HEK293 (cell line): ENCODE results near the gene RNF182.
A peak's percentile ranks its signal among the peaks of the same experiment; 100 is the strongest.

Experiments
- GLIS2 ChIP-seq: fragments of 450-650 bp; formaldehyde crosslinking; IDR thresholded peaks from 2 replicates; pipeline ENCODE4 v1.5.1; 2016; ENCODE audit warnings: missing biosample characterization, missing genetic modification characterization
- KLF16 ChIP-seq: fragments of 450-650 bp; formaldehyde crosslinking; IDR thresholded peaks from 2 replicates; pipeline ENCODE4 v1.5.1; 2017; ENCODE audit warnings: missing biosample characterization, missing genetic modification characterization
- MZF1 ChIP-seq: fragments of 450-650 bp; formaldehyde crosslinking; IDR thresholded peaks from 2 replicates; pipeline ENCODE4 v1.5.1; 2017; ENCODE audit warnings: missing biosample characterization, missing genetic modification characterization, borderline replicate concordance
- OSR2 ChIP-seq: fragments of 450-650 bp; formaldehyde crosslinking; IDR thresholded peaks from 2 replicates; pipeline ENCODE4 v1.5.1; 2016; ENCODE audit warnings: missing biosample characterization, missing genetic modification characterization
- PRDM10 ChIP-seq: fragments of 450-650 bp; formaldehyde crosslinking; IDR thresholded peaks from 2 replicates; pipeline ENCODE4 v1.5.1; 2016; ENCODE audit warnings: missing biosample characterization, missing genetic modification characterization
- RBAK ChIP-seq: fragments of 450-650 bp; formaldehyde crosslinking; IDR thresholded peaks from 2 replicates; pipeline ENCODE4 v1.5.1; 2016; ENCODE audit warnings: missing biosample characterization, missing genetic modification characterization
- SCRT1 ChIP-seq: fragments of 450-650 bp; formaldehyde crosslinking; IDR thresholded peaks from 2 replicates; pipeline ENCODE4 v1.5.1; 2016; ENCODE audit warnings: missing biosample characterization, missing genetic modification characterization, borderline replicate concordance
- WT1 ChIP-seq: fragments of 450-650 bp; formaldehyde crosslinking; IDR thresholded peaks from 2 replicates; pipeline ENCODE4 v1.5.1; 2016; ENCODE audit warnings: missing biosample characterization, missing genetic modification characterization
- ZBTB1 ChIP-seq: fragments of 450-650 bp; formaldehyde crosslinking; IDR thresholded peaks from 2 replicates; pipeline ENCODE4 v1.5.1; 2016; ENCODE audit warnings: missing biosample characterization, missing genetic modification characterization
- ZBTB8A ChIP-seq: fragments of 450-650 bp; formaldehyde crosslinking; IDR thresholded peaks from 2 replicates; pipeline ENCODE4 v1.5.1; 2016; ENCODE audit warnings: missing biosample characterization, missing genetic modification characterization
- ZEB2 ChIP-seq: fragments of 450-650 bp; formaldehyde crosslinking; IDR thresholded peaks from 2 replicates; pipeline ENCODE4 v1.5.1; 2016; ENCODE audit warnings: missing biosample characterization, missing genetic modification characterization
- ZFP3 ChIP-seq: fragments of 450-650 bp; formaldehyde crosslinking; IDR thresholded peaks from 2 replicates; pipeline ENCODE4 v1.5.1; 2016; ENCODE audit warnings: low read depth, missing biosample characterization, missing genetic modification characterization
- ZFP69B ChIP-seq: fragments of 450-650 bp; formaldehyde crosslinking; IDR thresholded peaks from 2 replicates; pipeline ENCODE4 v1.5.1; 2016; ENCODE audit warnings: missing biosample characterization, missing genetic modification characterization
- ZNF121 ChIP-seq: fragments of 450-650 bp; formaldehyde crosslinking; IDR thresholded peaks from 2 replicates; pipeline ENCODE4 v1.5.1; 2016; ENCODE audit warnings: missing biosample characterization, missing genetic modification characterization
- ZNF148 ChIP-seq: fragments of 450-650 bp; formaldehyde crosslinking; IDR thresholded peaks from 2 replicates; pipeline ENCODE4 v1.5.0; 2017; ENCODE audit warnings: missing biosample characterization, missing genetic modification characterization, borderline replicate concordance
- ZNF280C ChIP-seq: fragments of 450-650 bp; formaldehyde crosslinking; IDR thresholded peaks from 2 replicates; pipeline ENCODE4 v1.5.1; 2016; ENCODE audit warnings: missing biosample characterization, missing genetic modification characterization
- ZNF341 ChIP-seq: fragments of 450-650 bp; formaldehyde crosslinking; IDR thresholded peaks from 2 replicates; pipeline ENCODE4; 2016; ENCODE audit warnings: low read depth, missing biosample characterization, missing genetic modification characterization
- ZNF394 ChIP-seq: fragments of 450-650 bp; formaldehyde crosslinking; IDR thresholded peaks from 2 replicates; pipeline ENCODE4 v1.5.1; 2016; ENCODE audit warnings: missing biosample characterization, missing genetic modification characterization, mild to moderate bottlenecking, moderate library complexity, borderline replicate concordance
- ZNF610 ChIP-seq: fragments of 450-650 bp; formaldehyde crosslinking; IDR thresholded peaks from 2 replicates; pipeline ENCODE4 v1.5.1; 2016; ENCODE audit warnings: missing biosample characterization, missing genetic modification characterization, borderline replicate concordance
- ZNF626 ChIP-seq: fragments of 450-650 bp; sonication (Bioruptor Pico); formaldehyde crosslinking; IDR thresholded peaks from 2 replicates; pipeline ENCODE4 v1.5.1; 2018; ENCODE audit warnings: missing biosample characterization, missing genetic modification characterization, inconsistent platforms
- ZNF776 ChIP-seq: fragments of 450-650 bp; formaldehyde crosslinking; IDR thresholded peaks from 2 replicates; pipeline ENCODE4 v1.5.0; 2017; ENCODE audit warnings: missing biosample characterization, missing genetic modification characterization, borderline replicate concordance
- ZSCAN16 ChIP-seq: fragments of 450-650 bp; formaldehyde crosslinking; IDR thresholded peaks from 2 replicates; pipeline ENCODE4 v1.5.1; 2016; ENCODE audit warnings: missing biosample characterization, missing genetic modification characterization
- TF ChIP-seq, protein P1 (sequence below): fragments of 450-650 bp; IDR thresholded peaks from 2 replicates; pipeline ENCODE4 v1.5.1; 2018; ENCODE audit warnings: missing biosample characterization, missing genetic modification characterization
- TF ChIP-seq, protein P2 (sequence below): fragments of 450-650 bp; formaldehyde crosslinking; IDR thresholded peaks from 2 replicates; pipeline ENCODE4 v1.5.1; 2017; ENCODE audit warnings: missing biosample characterization, missing genetic modification characterization
- TF ChIP-seq, protein P3 (sequence below): IDR thresholded peaks from 2 replicates; pipeline ENCODE4 v1.6.1; 2011; ENCODE audit warnings: mild to moderate bottlenecking, low read depth, low read length, borderline replicate concordance

The RNF182 gene

DNA sequence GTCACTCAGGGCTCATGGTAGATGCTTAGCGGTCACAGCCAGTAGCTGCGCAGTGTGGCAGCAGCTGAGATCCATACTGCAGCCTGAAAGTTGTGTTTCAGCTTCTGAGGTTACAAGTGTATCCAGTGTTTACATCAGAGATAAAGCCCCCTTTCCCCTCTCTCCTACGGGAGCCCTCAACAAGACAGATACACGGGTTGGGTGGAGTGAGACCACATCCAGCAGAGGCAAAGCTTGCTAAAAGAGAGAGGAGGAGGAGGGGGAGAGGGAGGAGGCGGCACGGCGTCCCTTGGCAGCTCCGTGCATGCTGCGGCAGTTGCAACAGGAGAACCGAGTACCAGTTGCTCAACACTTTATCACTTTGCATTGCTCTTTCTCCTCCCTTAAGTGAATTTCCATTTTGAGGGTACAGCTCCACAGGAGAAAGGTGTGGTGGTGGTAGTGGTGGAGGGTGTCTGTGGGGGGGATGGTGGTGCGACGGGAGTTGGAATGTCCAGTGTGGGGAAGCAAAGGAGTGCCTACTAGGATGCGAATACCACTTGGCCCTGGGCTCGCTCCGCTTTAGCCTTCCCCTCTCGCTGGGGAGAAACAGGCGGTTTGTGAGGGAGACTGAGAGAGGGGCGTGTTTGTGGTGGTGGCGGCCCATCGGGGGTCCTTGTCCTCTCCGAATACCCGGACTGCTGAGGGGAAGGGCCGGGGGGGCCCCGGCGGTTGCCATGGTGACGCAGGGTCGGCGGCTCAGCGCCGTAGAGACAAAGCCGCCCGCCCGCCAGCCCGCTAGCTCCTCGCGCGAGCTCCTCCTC, 405 bp upstream of the RNF182 start (continued):
- peak; percentile 59 for TF ChIP-seq PRDM10 (tag by site-specific recombination)
- 0 out of 2 replicates have a peak, but pooled peaks have one; percentile 16 for TF ChIP-seq ZNF394 (tag by site-specific recombination)
- peak; percentile 100 for TF ChIP-seq ZNF341 (tag by site-specific recombination)
- TF ChIP-seq ZBTB1 (tag by site-specific recombination): no peak
- TF ChIP-seq OSR2 (tag by site-specific recombination): peak; percentile 70
- peak; percentile 46; the same call in 1 of the 2 replicates for TF ChIP-seq ZFP69B (tag by site-specific recombination)
- peak; percentile 79 for TF ChIP-seq ZEB2
- TF ChIP-seq, protein P1, sequence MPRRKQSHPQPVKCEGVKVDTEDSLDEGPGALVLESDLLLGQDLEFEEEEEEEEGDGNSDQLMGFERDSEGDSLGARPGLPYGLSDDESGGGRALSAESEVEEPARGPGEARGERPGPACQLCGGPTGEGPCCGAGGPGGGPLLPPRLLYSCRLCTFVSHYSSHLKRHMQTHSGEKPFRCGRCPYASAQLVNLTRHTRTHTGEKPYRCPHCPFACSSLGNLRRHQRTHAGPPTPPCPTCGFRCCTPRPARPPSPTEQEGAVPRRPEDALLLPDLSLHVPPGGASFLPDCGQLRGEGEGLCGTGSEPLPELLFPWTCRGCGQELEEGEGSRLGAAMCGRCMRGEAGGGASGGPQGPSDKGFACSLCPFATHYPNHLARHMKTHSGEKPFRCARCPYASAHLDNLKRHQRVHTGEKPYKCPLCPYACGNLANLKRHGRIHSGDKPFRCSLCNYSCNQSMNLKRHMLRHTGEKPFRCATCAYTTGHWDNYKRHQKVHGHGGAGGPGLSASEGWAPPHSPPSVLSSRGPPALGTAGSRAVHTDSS: peak; percentile 69
- no peak for TF ChIP-seq ZNF280C (tag by site-specific recombination)
- no peak for TF ChIP-seq RBAK (tag by site-specific recombination)
- no peak for TF ChIP-seq KLF16 (tag by site-specific recombination)
- TF ChIP-seq GLIS2 (tag by site-specific recombination): peak; percentile 91
- no peak; the same call in 1 of the 2 replicates for TF ChIP-seq ZNF610 (tag by site-specific recombination)
- peak; percentile 32 for TF ChIP-seq MZF1 (tag by site-specific recombination)
- peak; percentile 100 for TF ChIP-seq SCRT1 (tag by site-specific recombination)
- peak; percentile 52 for TF ChIP-seq WT1 (tag by site-specific recombination)
- TF ChIP-seq ZNF626 (tag by site-specific recombination): no peak
- TF ChIP-seq ZSCAN16 (tag by site-specific recombination): peak; percentile 64; the same call in 1 of the 2 replicates
- TF ChIP-seq, protein P2, sequence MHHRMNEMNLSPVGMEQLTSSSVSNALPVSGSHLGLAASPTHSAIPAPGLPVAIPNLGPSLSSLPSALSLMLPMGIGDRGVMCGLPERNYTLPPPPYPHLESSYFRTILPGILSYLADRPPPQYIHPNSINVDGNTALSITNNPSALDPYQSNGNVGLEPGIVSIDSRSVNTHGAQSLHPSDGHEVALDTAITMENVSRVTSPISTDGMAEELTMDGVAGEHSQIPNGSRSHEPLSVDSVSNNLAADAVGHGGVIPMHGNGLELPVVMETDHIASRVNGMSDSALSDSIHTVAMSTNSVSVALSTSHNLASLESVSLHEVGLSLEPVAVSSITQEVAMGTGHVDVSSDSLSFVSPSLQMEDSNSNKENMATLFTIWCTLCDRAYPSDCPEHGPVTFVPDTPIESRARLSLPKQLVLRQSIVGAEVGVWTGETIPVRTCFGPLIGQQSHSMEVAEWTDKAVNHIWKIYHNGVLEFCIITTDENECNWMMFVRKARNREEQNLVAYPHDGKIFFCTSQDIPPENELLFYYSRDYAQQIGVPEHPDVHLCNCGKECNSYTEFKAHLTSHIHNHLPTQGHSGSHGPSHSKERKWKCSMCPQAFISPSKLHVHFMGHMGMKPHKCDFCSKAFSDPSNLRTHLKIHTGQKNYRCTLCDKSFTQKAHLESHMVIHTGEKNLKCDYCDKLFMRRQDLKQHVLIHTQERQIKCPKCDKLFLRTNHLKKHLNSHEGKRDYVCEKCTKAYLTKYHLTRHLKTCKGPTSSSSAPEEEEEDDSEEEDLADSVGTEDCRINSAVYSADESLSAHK (tag by site-specific recombination): 0 out of 2 replicates have a peak, but pooled peaks have one; percentile 41
- TF ChIP-seq, protein P3, sequence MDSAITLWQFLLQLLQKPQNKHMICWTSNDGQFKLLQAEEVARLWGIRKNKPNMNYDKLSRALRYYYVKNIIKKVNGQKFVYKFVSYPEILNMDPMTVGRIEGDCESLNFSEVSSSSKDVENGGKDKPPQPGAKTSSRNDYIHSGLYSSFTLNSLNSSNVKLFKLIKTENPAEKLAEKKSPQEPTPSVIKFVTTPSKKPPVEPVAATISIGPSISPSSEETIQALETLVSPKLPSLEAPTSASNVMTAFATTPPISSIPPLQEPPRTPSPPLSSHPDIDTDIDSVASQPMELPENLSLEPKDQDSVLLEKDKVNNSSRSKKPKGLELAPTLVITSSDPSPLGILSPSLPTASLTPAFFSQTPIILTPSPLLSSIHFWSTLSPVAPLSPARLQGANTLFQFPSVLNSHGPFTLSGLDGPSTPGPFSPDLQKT: no peak
- no peak for TF ChIP-seq ZNF121 (tag by site-specific recombination)
- peak; percentile 7 for TF ChIP-seq ZBTB8A (tag by site-specific recombination)
- TF ChIP-seq ZNF776: no peak
- 0 out of 2 replicates have a peak, but pooled peaks have one; percentile 11 for TF ChIP-seq ZFP3 (tag by site-specific recombination)
- TF ChIP-seq ZNF148: no peak
